A549 (cell line): ENCODE measurements around the gene CCDC171.

Source experiments
- CEBPB ChIP-seq, 2 experiments: fragments of >200 bp in 1 of 2; sonication (Bioruptor Twin) in 1 of 2; formaldehyde crosslinking in 1 of 2; IDR thresholded peaks; 2 replicates each; pipeline ENCODE4 v1.6.1; 2012 to 2016
- CTCF ChIP-seq: fragments of >200 bp; sonication (Bioruptor Twin); formaldehyde crosslinking; IDR thresholded peaks from 3 replicates; pipeline ENCODE4 v1.5.1; 2016
- EP300 ChIP-seq, 2 experiments: fragments of >200 bp; sonication (Bioruptor Twin); formaldehyde crosslinking; IDR thresholded peaks; 2 replicates in 1 of 2; 3 replicates in 1 of 2; pipeline ENCODE4 v1.6.1; 2016 to 2017
- JUN ChIP-seq, 2 experiments: fragments of >200 bp; sonication (Bioruptor Twin); formaldehyde crosslinking; IDR thresholded peaks; 2 replicates in 1 of 2; 3 replicates in 1 of 2; pipeline ENCODE4 v1.6.1; 2016 to 2017
- MAX ChIP-seq: IDR thresholded peaks from 2 replicates; pipeline ENCODE4 v1.6.1; 2012
- POLR2A ChIP-seq: IDR thresholded peaks from 2 replicates; pipeline ENCODE4 v1.6.1; 2012; ENCODE audit warnings: mild to moderate bottlenecking, low read length
- REST ChIP-seq: fragments of 200-600 bp; sonication (generic); IDR thresholded peaks from 2 replicates; pipeline ENCODE4 v1.6.1; 2016; ENCODE audit warnings: antibody characterized with exemption, mild to moderate bottlenecking, moderate library complexity
- RNF2 ChIP-seq: fragments of 200-600 bp; sonication (generic); IDR thresholded peaks from 2 replicates; pipeline ENCODE4 v1.6.1; 2016; ENCODE audit warnings: low read depth, mild to moderate bottlenecking, antibody characterized with exemption, moderate library complexity, borderline replicate concordance
- TP53 ChIP-seq: fragments of 250-450 bp; sonication (Bioruptor Pico); IDR thresholded peaks from 2 replicates; pipeline ENCODE4 v1.5.0; 2021; ENCODE audit warnings: mild to moderate bottlenecking, moderate library complexity
- ZSCAN20 ChIP-seq: fragments of 250-450 bp; sonication (Bioruptor Pico); IDR thresholded peaks from 2 replicates; pipeline ENCODE4 v1.8.0; 2022; ENCODE audit warnings: mild to moderate bottlenecking, moderate library complexity

GRCh38 chr9:15670246-15670645 is 117.4 kb downstream of the CCDC171 start:
- TF ChIP-seq MAX (no peak), CTCF (no peak), JUN (IDR thresholded peaks at IDR 0.05) (no peak), POLR2A (no peak), REST (no peak), TP53 (no peak), EP300 (IDR thresholded peaks at IDR 0.05) (no peak), ZSCAN20 (CRISPR knock-in tag) (no peak), CEBPB (IDR thresholded peaks at IDR 0.05) (no peak), RNF2 (no peak)
